Measurements from ENCODE around the gene RELCH. TPM values are rescaled to one million over a fixed set of nuclear protein-coding genes. Genes with fewer than 3 reads are reported as not detected.

The RELCH gene, protein sequence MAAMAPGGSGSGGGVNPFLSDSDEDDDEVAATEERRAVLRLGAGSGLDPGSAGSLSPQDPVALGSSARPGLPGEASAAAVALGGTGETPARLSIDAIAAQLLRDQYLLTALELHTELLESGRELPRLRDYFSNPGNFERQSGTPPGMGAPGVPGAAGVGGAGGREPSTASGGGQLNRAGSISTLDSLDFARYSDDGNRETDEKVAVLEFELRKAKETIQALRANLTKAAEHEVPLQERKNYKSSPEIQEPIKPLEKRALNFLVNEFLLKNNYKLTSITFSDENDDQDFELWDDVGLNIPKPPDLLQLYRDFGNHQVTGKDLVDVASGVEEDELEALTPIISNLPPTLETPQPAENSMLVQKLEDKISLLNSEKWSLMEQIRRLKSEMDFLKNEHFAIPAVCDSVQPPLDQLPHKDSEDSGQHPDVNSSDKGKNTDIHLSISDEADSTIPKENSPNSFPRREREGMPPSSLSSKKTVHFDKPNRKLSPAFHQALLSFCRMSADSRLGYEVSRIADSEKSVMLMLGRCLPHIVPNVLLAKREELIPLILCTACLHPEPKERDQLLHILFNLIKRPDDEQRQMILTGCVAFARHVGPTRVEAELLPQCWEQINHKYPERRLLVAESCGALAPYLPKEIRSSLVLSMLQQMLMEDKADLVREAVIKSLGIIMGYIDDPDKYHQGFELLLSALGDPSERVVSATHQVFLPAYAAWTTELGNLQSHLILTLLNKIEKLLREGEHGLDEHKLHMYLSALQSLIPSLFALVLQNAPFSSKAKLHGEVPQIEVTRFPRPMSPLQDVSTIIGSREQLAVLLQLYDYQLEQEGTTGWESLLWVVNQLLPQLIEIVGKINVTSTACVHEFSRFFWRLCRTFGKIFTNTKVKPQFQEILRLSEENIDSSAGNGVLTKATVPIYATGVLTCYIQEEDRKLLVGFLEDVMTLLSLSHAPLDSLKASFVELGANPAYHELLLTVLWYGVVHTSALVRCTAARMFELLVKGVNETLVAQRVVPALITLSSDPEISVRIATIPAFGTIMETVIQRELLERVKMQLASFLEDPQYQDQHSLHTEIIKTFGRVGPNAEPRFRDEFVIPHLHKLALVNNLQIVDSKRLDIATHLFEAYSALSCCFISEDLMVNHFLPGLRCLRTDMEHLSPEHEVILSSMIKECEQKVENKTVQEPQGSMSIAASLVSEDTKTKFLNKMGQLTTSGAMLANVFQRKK
- 10 to 100 TPM; 32.8 to 37.4 TPM for total RNA-seq

DNA sequence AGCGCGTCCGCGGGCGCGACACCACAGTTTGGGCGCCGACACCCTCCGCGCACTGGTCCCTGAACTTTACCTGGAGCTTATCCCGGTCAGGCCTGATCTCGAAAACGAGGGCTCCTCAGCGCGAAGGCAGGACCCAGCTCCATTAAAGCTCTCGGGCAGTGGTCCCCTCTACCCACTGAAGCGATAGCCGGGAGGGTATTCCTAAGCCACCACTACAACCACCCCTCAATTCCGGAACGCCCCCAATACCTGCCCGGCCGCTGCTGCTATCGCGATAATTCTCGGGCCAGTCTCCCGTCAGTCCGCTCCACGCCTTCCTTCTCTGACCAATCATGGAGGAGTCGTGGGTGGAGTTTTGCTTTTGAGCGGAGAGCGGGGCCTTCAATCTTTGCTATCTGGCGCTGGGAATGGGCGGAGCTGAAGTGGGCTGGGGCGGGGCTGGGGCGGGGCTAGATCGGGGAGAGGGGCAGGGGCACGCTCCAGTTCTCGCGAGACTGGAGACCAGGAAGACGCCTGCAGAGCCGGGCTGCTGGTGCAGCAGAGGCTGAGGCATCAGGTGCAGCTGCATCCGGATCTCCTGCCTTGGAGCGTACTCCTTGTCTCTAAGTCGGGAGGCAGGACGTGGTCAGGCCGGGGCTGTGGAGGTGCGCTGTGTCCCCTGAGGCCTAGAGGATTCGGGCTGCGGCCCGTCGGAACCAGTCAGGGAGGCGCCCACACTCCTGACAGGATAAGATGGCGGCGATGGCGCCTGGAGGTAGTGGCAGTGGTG lies at the start of gene RELCH, which contains the start of gene PIGN:
Gene RELCH, plus strand, starts transcription at position 482 of the 769 bp plus-strand sequence. Its CDS starts 251 bp downstream, at position 733.
Gene PIGN, minus strand, starts transcription at position 283 of the 769 bp plus-strand sequence. CDS start 25,703 bp downstream, outside the sequence.
- ATAC-seq, result peak; percentile 93
- CTCF ChIA-PET, result interaction anchor here (0.7 to 2.8 kb wide), 10 partner anchors 10 to 630 kb away, joined by 3 to 26 read pairs (median 3); no protein-coding TSS in a partner anchor

DNA sequence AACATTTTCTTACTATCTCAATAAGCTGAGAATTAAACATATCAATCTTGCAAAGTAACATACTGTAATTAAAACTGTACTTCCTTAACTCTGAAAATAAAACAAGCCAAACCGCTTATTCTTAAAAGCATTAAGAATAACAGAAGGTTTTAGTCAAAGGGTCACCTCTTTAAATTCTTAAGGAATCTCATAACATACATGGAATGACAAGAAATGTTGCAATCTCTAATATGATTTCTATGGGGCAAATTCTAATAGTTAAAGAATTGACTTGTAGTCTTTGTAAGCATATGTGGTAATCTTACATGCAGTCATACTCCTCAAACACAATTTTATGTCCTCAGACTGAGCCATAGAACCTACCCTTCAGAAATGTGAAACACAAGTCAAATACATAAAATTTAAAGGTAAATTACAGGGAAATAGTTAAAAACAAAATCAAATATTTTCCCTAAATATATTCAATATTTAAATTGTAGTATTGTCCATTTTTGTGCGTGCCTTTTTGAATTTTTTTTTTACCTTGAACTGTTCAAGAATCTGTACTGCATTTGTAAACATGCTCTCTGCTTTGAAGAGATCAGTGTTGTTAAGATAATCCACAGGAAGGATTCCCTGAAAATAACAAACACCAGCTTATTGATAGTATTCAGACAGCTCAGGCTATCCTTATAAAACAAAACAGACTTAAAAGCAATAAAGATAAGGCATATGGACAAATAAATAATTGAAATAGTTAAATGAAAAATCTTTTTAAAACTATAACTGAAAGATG lies 48.4 kb upstream of the RELCH start:
- CTCF ChIA-PET, result interaction anchor here (2.3 kb wide), 1 partner anchor 7 kb away, joined by 9 read pairs; no protein-coding TSS in a partner anchor
- no peaks in the 10 kb centered on the region for H3K4me1 Mint-ChIP-seq (ENCODE audit: low read depth)
- ATAC-seq (no peak), DNase-seq (no peak)
- no peaks in the 10 kb centered on the region for H3K36me3 Mint-ChIP-seq (ENCODE audit: low read depth)
- H3K27me3 Mint-ChIP-seq (ENCODE audit: low read depth), result no peaks in the 10 kb centered on the region
- H3K9me3 Mint-ChIP-seq (ENCODE audit: insufficient read depth), result no peaks in the 10 kb centered on the region
- H3K27ac Mint-ChIP-seq, result no peak overlapping the region
- no peak overlapping the region for H3K4me3 Mint-ChIP-seq
- POLR2A ChIA-PET, result no interaction called here

More for the DNA sequence above, at the start of gene RELCH, which contains the start of gene PIGN:
- peak within 1 kb of the TSS; percentile 90 for H3K4me3 Mint-ChIP-seq
- H3K4me1 Mint-ChIP-seq (ENCODE audit: low read depth), result peaks cover 50% of the 10 kb centered on the region
- H3K36me3 Mint-ChIP-seq (ENCODE audit: low read depth), result peaks cover 27% of the 10 kb centered on the region
- H3K9me3 Mint-ChIP-seq (ENCODE audit: insufficient read depth), result no peaks in the 10 kb centered on the region
- POLR2A ChIA-PET, result interaction anchor here (0.6 to 2.5 kb wide), 8 partner anchors 12 to 1245 kb away, joined by 3 to 16 read pairs (median 5); no protein-coding TSS in a partner anchor
- H3K27me3 Mint-ChIP-seq (ENCODE audit: low read depth), result no peaks in the 10 kb centered on the region
- peak; percentile 98 for DNase-seq
- peak within 1 kb of the TSS; percentile 92 for H3K27ac Mint-ChIP-seq

DNA sequence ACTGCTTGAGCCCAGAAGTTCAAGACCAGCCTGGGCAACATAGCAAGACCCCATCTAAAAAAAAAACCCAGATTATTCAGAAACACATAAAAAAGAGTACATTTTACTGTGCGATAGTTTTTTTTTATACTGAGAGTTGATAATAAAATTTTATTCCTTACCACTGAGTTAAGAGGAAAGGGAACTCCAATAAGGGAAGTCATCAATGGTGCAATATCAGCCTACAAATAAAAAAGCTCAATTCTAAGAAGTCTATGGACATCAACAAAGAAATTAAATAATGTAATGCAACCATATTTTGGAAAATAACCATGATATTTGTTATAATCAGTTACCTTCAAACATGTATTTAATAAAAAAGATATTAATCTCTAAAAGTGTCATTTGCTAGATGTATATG lies 46.8 kb upstream of the RELCH start:
- Mint-ChIP-seq H3K4me1 (ENCODE audit: low read depth) (no peaks in the 10 kb centered on the region), H3K27me3 (ENCODE audit: low read depth) (no peaks in the 10 kb centered on the region), H3K9me3 (ENCODE audit: insufficient read depth) (no peaks in the 10 kb centered on the region), H3K4me3 (no peak overlapping the region), H3K27ac (no peak overlapping the region), H3K36me3 (ENCODE audit: low read depth) (no peaks in the 10 kb centered on the region)
- POLR2A ChIA-PET, result no interaction called here
- DNase-seq (no peak), ATAC-seq (no peak)
- CTCF ChIA-PET, result interaction anchor here (2.3 kb wide), 1 partner anchor 9 kb away, joined by 9 read pairs; no protein-coding TSS in a partner anchor

DNA sequence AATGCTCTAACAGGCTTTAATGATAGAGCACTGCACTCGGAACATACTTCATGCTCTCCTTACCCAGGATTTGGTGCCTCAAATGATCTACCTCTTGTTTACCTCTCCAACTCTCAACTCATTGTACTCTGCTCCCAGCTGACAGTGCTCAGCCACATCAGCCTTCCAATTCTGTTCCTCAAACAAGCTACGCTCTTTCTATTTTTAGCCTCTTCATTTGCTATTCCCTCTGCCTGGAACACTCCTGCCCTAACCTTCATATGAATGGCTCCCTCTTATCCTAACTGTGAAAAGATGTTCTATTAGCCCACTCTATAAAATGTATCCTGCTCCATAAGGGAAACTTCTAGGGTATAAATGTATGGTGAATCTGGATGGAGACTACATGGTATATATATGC lies 42.7 kb upstream of the RELCH start:
- Mint-ChIP-seq H3K4me1 (ENCODE audit: low read depth) (no peaks in the 10 kb centered on the region), H3K36me3 (ENCODE audit: low read depth) (no peaks in the 10 kb centered on the region), H3K27ac (no peak overlapping the region), H3K27me3 (ENCODE audit: low read depth) (no peaks in the 10 kb centered on the region), H3K4me3 (no peak overlapping the region), H3K9me3 (ENCODE audit: insufficient read depth) (no peaks in the 10 kb centered on the region)
- DNase-seq (no peak), ATAC-seq (no peak)
- CTCF ChIA-PET, result interaction anchor here (0.5 to 1.6 kb wide), 2 partner anchors 11 to 18 kb away, joined by 4 read pairs; no protein-coding TSS in a partner anchor
- POLR2A ChIA-PET, result interaction anchor here (0.6 kb wide), 1 partner anchor 15 kb away, joined by 3 read pairs; no protein-coding TSS in a partner anchor

DNA sequence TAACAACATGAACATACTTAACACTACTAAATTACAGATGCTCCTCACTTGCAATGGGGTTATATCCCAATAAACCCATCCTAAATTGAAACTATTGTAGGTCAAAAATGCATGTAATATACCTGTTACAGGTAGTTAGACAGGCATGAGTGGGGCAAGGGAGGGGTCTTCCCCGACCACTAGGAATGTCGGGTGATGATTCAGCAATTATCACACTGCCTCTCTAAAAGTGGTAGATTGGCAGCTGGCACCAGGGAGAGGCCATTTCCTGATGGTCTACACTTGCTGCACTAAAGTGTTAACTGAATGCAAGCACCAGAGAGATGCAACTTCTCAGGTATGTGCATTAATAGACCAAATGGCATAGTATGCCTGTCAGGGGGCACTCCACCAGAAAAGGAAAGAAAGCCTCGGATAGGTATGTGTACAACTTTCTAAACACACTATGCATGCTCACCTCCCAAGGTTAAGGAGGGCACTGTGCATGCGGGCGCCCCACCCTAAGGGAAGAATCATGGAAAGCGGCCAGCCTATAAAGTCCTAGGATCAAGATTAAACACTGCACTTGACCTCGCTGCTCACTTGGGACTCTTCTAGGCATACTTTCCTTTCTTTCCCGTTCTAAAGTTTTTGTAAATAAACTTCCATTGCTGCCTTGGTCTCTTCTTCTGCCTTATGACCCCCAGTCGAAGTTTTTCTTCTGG lies 35.8 kb upstream of the RELCH start:
- no peak for ATAC-seq
- Mint-ChIP-seq H3K9me3 (ENCODE audit: insufficient read depth) (no peaks in the 10 kb centered on the region), H3K27me3 (ENCODE audit: low read depth) (no peaks in the 10 kb centered on the region), H3K27ac (no peak overlapping the region), H3K4me3 (no peak overlapping the region), H3K4me1 (ENCODE audit: low read depth) (no peaks in the 10 kb centered on the region), H3K36me3 (ENCODE audit: low read depth) (no peaks in the 10 kb centered on the region)
- CTCF ChIA-PET, result no interaction called here
- POLR2A ChIA-PET, result no interaction called here
- DNase-seq, result no peak

DNA sequence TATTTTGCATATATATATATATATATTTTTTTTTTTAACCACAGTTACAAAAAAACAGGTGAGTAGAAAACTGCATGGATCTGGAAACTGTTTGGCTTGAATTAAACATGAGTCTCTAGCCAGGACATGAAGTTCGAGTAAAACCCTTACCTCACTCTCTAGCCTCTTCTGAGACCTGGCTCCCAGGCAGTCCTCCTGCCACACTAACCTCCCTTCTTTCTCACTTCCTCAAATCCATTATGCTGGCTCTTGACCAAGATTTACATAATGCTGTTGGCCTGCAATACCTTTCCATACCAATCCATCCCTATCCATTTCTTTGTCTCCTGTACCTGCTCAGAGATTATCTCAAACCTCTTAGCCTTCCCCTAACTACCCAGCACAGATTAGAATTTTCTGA lies 34.2 kb upstream of the RELCH start:
- Mint-ChIP-seq H3K36me3 (ENCODE audit: low read depth) (peaks cover 4% of the 10 kb centered on the region), H3K27ac (no peak overlapping the region), H3K9me3 (ENCODE audit: insufficient read depth) (no peaks in the 10 kb centered on the region), H3K4me1 (ENCODE audit: low read depth) (no peaks in the 10 kb centered on the region), H3K4me3 (no peak overlapping the region), H3K27me3 (ENCODE audit: low read depth) (no peaks in the 10 kb centered on the region)
- ATAC-seq (no peak), DNase-seq (no peak)
- CTCF ChIA-PET, result no interaction called here
- POLR2A ChIA-PET, result no interaction called here

DNA sequence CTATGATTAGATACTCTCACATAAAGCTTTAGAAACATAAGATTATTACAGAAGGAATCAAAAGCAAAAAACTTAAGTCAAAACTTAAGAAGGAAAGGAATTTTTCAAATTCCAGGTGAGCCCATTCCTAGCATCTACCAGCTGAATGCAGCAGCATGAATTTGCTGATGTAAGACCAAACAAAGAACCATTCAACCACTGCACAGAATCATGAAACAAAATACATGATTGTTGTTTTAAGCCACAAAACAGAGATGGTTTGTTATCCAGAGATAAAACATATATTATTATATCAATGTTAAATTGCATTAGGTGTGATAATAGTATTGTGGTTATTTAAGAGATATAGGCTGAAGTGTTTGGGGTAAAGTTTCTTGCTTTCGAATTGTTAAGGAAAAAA lies 29.2 kb upstream of the RELCH start:
- ChIA-PET CTCF (no interaction called here), POLR2A (no interaction called here)
- H3K27me3 Mint-ChIP-seq (ENCODE audit: low read depth), result no peaks in the 10 kb centered on the region
- H3K27ac Mint-ChIP-seq, result no peak overlapping the region
- ATAC-seq (no peak), DNase-seq (no peak)
- peaks cover 10% of the 10 kb centered on the region for H3K36me3 Mint-ChIP-seq (ENCODE audit: low read depth)
- no peak overlapping the region for H3K4me3 Mint-ChIP-seq
- H3K9me3 Mint-ChIP-seq (ENCODE audit: insufficient read depth), result no peaks in the 10 kb centered on the region
- no peaks in the 10 kb centered on the region for H3K4me1 Mint-ChIP-seq (ENCODE audit: low read depth)

DNA sequence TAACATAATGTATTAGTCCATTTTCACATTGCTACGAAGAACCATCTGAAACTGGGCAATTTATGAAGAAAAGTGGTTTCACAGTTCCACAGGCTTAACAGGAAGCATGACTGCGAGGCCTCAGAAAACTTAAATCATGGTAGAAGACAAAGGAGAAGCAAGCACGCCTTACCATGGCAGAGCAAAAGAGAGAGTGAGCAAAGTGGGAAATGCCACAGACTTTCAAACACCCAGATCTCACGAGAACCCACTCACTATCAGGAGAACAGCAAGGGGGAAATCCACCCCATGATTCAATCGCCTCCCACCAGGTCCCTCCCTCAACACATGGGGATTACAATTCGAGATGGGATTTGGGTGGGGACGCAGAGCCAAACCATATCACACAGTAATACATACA lies 22.7 kb upstream of the RELCH start:
- CTCF ChIA-PET, result no interaction called here
- POLR2A ChIA-PET, result no interaction called here
- H3K27me3 Mint-ChIP-seq (ENCODE audit: low read depth), result no peaks in the 10 kb centered on the region
- peaks cover 17% of the 10 kb centered on the region for H3K36me3 Mint-ChIP-seq (ENCODE audit: low read depth)
- no peak overlapping the region for H3K27ac Mint-ChIP-seq
- ATAC-seq (no peak), DNase-seq (no peak)
- no peak overlapping the region for H3K4me3 Mint-ChIP-seq
- H3K4me1 Mint-ChIP-seq (ENCODE audit: low read depth), result no peaks in the 10 kb centered on the region
- H3K9me3 Mint-ChIP-seq (ENCODE audit: insufficient read depth), result peaks cover 4% of the 10 kb centered on the region

DNA sequence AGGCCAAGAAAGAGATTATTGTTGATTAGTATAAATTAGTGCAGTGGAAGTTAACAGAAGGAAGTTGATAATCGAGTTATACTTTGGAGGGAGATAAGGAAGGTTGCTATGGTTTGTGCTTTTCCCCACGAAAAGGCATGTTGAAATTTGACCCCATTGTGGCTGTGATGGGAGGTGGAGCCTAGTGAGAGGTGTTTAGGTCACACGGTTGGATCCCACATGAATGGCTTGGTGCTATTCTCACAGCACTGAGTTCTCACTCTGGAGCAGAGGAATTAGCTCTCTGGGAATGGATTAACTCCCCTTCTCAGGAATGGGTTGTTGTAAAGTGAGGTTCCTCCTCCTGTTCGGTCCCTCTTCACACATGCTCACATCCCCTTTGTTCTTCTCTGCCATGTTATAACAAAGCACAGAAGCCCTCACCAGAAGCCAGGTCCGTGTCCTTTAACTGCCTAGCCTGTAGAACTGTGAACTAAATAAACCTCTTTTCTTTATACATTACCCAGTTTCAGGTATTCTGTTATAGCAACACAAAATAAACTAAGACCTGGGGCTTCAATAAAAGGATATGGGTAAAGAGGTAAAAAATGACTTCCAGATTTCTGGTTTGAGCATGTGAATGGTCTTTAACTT lies 22.1 kb upstream of the RELCH start:
- Mint-ChIP-seq H3K27me3 (ENCODE audit: low read depth) (no peaks in the 10 kb centered on the region), H3K4me3 (no peak overlapping the region), H3K4me1 (ENCODE audit: low read depth) (no peaks in the 10 kb centered on the region), H3K27ac (no peak overlapping the region), H3K9me3 (ENCODE audit: insufficient read depth) (peaks cover 4% of the 10 kb centered on the region), H3K36me3 (ENCODE audit: low read depth) (peaks cover 14% of the 10 kb centered on the region)
- no peak for ATAC-seq
- POLR2A ChIA-PET, result no interaction called here
- CTCF ChIA-PET, result interaction anchor here (1.4 kb wide), 1 partner anchor 84 kb away, joined by 4 read pairs; no protein-coding TSS in a partner anchor
- no peak for DNase-seq

DNA sequence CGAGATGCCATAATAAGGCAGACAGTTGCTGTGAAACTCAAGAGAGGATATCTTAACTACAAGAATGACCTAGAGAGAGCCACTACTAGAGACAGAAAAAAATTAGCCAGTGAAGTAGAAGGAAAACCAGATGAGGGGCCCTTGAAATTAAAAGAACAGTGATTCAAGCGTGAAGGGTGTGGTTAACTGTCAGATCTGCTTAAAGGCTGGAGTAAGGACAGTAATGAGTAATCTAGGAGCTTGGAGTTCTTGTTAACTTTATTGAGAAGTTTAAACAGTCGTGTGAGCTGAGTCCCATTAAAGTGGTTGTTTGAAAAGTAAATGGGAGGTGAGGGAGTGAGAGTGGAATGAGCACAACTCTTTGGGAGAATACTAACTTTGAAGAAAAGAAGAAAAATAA lies 21.5 kb upstream of the RELCH start:
- ChIA-PET POLR2A (no interaction called here), CTCF (interaction anchor here (1.4 kb wide), 1 partner anchor 84 kb away, joined by 4 read pairs; no protein-coding TSS in a partner anchor)
- peaks cover 14% of the 10 kb centered on the region for H3K36me3 Mint-ChIP-seq (ENCODE audit: low read depth)
- H3K27me3 Mint-ChIP-seq (ENCODE audit: low read depth), result no peaks in the 10 kb centered on the region
- no peak for DNase-seq
- peaks cover 4% of the 10 kb centered on the region for H3K9me3 Mint-ChIP-seq (ENCODE audit: insufficient read depth)
- H3K27ac Mint-ChIP-seq, result no peak overlapping the region
- H3K4me1 Mint-ChIP-seq (ENCODE audit: low read depth), result no peaks in the 10 kb centered on the region
- no peak overlapping the region for H3K4me3 Mint-ChIP-seq
- no peak for ATAC-seq
